AG08396 (cell line): ENCODE measurements around the gene FCSK.
"Not testable (repeated sequence)": the region's sequence is repeated elsewhere in the genome, so short reads cannot be mapped to it uniquely, and the experiment has no call there.

Source experiments
- DNase-seq: peaks from one replicate; pipeline ENCODE4 v3.0.0; 2012; ENCODE audit warnings: low spot score, mixed read lengths

FCSK gene

GRCh38 chr16:70524399-70524825 lies 70.0 kb downstream of the FCSK start:
- not testable (repeated sequence) for DNase-seq

GRCh38 chr16:70526403-70526802 lies 72.0 kb downstream of the FCSK start:
- no peak for DNase-seq

- no peak for DNase-seq
Observed at GRCh38 chr16:70527315-70527996, 73.1 kb downstream of the FCSK start.

GRCh38 chr16:70529051-70529777 lies 74.8 kb downstream of the FCSK start:
- peak; percentile 52 for DNase-seq
